Suprapubic skin (tissue), 4 donors: ENCODE results near the gene PREP. TPM values are rescaled to one million over a fixed set of nuclear protein-coding genes. Genes with fewer than 3 reads are reported as not detected.

Source experiments
- DNase-seq, 2 donors: peaks; one replicate each; pipeline ENCODE4 v3.0.0-alpha.2; 2019; ENCODE audit warnings: low spot score in 2 of 2
- H3K27ac ChIP-seq: fragments of 200-600 bp; sonication (generic); one replicate; pipeline ENCODE4 v1.5.1; 2019
- H3K27me3 ChIP-seq: fragments of 200-600 bp; sonication (generic); one replicate; pipeline ENCODE4 v1.5.1; 2019
- H3K36me3 ChIP-seq: fragments of 200-600 bp; sonication (generic); one replicate; pipeline ENCODE4 v1.5.1; 2019
- H3K4me1 ChIP-seq: fragments of 200-600 bp; sonication (generic); one replicate; pipeline ENCODE4 v1.5.1; 2019
- H3K4me3 ChIP-seq: fragments of 200-600 bp; sonication (generic); one replicate; pipeline ENCODE4 v1.5.1; 2019; ENCODE audit warnings: mild to moderate bottlenecking
- H3K9me3 ChIP-seq: fragments of 200-600 bp; sonication (generic); one replicate; pipeline ENCODE4 v1.5.1; 2019
- EP300 ChIP-seq: sonication (generic); formaldehyde crosslinking; IDR thresholded peaks from one replicate; pipeline ENCODE4 v1.6.1; 2017; ENCODE audit warnings: antibody characterized with exemption
- POLR2A ChIP-seq, 2 donors: fragments of 450-650 bp; IDR thresholded peaks; one replicate each; pipeline ENCODE4 v1.6.1; 2017; ENCODE audit warnings: antibody characterized with exemption in 2 of 2, mild to moderate bottlenecking in 2 of 2, moderate library complexity in 2 of 2
- POLR2AphosphoS5 ChIP-seq, 3 donors: sonication (generic); formaldehyde crosslinking; IDR thresholded peaks; one replicate each; pipeline ENCODE4 v1.6.1; 2017; ENCODE audit warnings: antibody characterized with exemption in 3 of 3
- WGBS: methylation state at CpG from one replicate; pipeline ENCODE4 v1.1.5; 2018; 5-methylcytosine and 5-hydroxymethylcytosine counted together
- total RNA-seq, 4 donors: library from RNA; depleted of rRNA; stranded (reverse); fragments of >200 nt; gene quantifications; one replicate each; pipeline ENCODE4 v1.1.0, GENCODE V29; 2016
- TF ChIP-seq, protein P1 (sequence below), 2 donors: fragments of 200-600 bp in 1 of 2; fragments of 450-650 bp in 1 of 2; sonication (generic) in 1 of 2; IDR thresholded peaks; one replicate each; pipeline ENCODE4 v1.5.1; 2016 to 2019; ENCODE audit warnings: antibody characterized with exemption in 2 of 2, mild to moderate bottlenecking in 1 of 2, moderate library complexity in 1 of 2

The PREP gene
- total RNA-seq, 4 donors from 2014 or later: 22.1 to 36.0 (median 30.3) TPM

DNA sequence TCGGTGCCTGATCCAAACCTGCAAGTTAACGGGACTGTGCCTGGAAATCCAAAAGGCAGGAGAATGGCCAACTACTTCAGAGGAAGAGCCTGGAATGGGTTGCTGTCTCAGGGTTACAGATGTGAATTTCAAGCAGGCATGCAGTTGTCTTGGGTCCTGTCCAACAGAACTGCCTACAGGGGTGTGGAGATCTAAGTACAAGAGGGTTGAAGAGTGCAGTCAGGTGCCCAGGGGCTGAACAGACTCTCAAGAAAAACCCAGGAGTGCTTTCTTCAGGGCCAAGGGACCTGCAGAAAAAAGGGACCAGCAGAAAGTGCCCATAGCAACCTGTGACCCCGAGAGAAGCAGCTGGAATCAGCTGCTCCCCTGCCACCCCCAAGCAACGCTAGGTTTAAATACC lies 71.0 kb downstream of the PREP start:
- no peaks in the 10 kb centered on the region for H3K9me3 ChIP-seq
- H3K36me3 ChIP-seq: peaks cover 29% of the 10 kb centered on the region
- no peaks in the 10 kb centered on the region for H3K27me3 ChIP-seq
- no peak overlapping the region for H3K27ac ChIP-seq
- peaks cover under 1% of the 10 kb centered on the region for H3K4me1 ChIP-seq
- 88% methylated on average over 4 of the region's 4 CpGs for WGBS
- no peak overlapping the region for H3K4me3 ChIP-seq
- DNase-seq: no peak
- no peak for TF ChIP-seq POLR2AphosphoS5 (IDR thresholded peaks at IDR 0.05)
- TF ChIP-seq, protein P1, sequence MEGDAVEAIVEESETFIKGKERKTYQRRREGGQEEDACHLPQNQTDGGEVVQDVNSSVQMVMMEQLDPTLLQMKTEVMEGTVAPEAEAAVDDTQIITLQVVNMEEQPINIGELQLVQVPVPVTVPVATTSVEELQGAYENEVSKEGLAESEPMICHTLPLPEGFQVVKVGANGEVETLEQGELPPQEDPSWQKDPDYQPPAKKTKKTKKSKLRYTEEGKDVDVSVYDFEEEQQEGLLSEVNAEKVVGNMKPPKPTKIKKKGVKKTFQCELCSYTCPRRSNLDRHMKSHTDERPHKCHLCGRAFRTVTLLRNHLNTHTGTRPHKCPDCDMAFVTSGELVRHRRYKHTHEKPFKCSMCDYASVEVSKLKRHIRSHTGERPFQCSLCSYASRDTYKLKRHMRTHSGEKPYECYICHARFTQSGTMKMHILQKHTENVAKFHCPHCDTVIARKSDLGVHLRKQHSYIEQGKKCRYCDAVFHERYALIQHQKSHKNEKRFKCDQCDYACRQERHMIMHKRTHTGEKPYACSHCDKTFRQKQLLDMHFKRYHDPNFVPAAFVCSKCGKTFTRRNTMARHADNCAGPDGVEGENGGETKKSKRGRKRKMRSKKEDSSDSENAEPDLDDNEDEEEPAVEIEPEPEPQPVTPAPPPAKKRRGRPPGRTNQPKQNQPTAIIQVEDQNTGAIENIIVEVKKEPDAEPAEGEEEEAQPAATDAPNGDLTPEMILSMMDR (IDR thresholded peaks at IDR 0.05): no peak
- no peak for TF ChIP-seq POLR2A (IDR thresholded peaks at IDR 0.05)
- TF ChIP-seq EP300: no peak

DNA sequence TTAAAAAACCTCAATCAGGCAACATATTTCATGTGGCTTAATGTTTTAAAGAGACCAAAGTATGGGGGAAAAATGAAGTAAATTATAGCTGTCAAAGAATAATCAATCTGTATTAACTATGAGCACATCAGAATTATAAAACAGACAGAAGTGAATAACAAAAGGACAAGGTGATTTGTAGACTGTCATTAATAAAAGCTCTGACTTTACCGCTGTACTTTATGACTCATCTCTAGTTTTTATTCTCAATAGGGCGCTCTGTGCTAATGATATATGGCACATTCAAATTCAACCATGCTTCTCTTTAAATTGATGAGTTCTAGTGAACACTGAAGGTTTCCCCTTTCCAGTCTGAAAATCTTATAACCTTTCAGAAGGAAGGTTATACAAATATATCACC lies 72.0 kb downstream of the PREP start:
- TF ChIP-seq, protein P1 (IDR thresholded peaks at IDR 0.05): no peak
- no peak for TF ChIP-seq POLR2A (IDR thresholded peaks at IDR 0.05)
- no peak for TF ChIP-seq POLR2AphosphoS5 (IDR thresholded peaks at IDR 0.05)
- no peak for TF ChIP-seq EP300
- 92% methylated on average over 2 of the region's 2 CpGs for WGBS

DNA sequence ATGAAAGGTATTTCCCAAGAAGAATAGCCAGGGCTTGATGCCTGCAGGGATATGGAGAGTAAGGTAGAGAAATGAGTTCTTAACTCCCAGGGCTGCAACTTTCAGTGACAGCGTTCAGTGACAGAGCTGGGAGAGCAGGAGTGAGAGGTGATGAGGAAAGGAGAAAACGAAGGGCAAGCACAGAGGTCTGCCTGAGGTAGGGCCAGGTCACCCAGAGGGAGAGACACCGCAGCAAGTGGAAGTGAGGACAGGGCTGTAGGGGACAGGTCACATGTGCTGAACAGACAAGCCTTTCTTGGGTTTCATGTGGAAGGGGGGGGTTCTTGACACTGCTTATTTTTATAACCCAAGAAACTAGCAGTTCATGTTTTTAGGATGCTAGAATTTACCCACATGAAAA lies 72.5 kb downstream of the PREP start:
- Histone ChIP-seq H3K9me3 (no peaks in the 10 kb centered on the region), H3K27ac (no peak overlapping the region), H3K27me3 (no peaks in the 10 kb centered on the region), H3K4me1 (peaks cover 8% of the 10 kb centered on the region), H3K36me3 (peaks cover 26% of the 10 kb centered on the region), H3K4me3 (no peak overlapping the region)
- TF ChIP-seq POLR2AphosphoS5 (IDR thresholded peaks at IDR 0.05) (no peak), EP300 (no peak), POLR2A (IDR thresholded peaks at IDR 0.05) (no peak)
- TF ChIP-seq, protein P1 (IDR thresholded peaks at IDR 0.05): no peak
- DNase-seq: no peak
- whole genome bisulfite sequencing: 88% methylated on average over 3 of the region's 3 CpGs

More for the DNA sequence above, 72.0 kb downstream of the PREP start:
- Histone ChIP-seq H3K27ac (no peak overlapping the region), H3K4me3 (no peak overlapping the region), H3K9me3 (no peaks in the 10 kb centered on the region), H3K27me3 (no peaks in the 10 kb centered on the region), H3K36me3 (peaks cover 30% of the 10 kb centered on the region), H3K4me1 (peaks cover 8% of the 10 kb centered on the region)
- DNase-seq: no peak

DNA sequence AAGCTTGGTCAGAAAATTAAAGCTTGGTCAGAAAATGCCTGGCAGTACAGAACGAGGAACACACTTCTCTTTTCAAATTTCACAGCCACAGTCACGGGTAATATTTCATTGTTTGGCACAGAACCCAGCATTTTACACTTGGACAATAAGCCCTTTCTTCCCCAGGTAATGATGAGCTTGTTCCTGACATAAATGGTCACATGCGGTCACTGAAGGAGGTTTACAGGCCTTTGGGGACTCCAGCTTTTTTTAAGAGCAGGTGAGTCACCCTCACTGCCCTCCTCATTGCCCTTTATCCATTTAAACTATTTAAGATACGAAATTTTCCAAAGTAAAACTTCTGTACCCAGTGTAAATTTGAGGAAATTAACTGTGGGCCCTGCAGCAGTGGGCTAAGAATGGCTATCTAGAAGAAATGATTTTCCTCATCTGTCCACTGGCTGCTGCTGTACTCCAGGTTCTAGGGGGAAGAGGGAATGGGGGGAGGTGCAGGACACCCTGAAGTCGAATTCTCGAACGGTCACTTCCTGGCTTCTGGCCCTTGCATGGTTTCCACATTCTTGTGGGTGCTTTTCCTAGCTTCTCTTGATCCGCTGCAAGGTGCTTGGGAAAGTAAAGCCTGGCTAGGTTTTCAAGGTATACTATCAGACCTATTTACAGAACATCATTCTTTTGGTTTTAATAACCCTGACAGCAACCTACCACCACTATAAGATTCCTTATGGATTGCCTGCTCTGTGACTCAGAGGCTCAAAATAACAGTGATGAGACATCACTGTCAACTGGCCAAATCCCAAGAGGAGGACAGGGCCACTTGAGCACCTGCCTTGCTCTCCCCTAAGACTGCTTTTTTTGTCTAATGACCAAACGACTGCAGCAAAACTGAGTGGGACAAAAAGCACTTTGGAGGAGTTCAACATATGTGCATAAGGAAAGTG lies 75.8 kb downstream of the PREP start:
- Histone ChIP-seq H3K36me3 (peaks cover 45% of the 10 kb centered on the region), H3K9me3 (no peaks in the 10 kb centered on the region), H3K4me1 (peaks cover 8% of the 10 kb centered on the region), H3K4me3 (no peak overlapping the region), H3K27ac (peak overlapping the region; percentile 57), H3K27me3 (no peaks in the 10 kb centered on the region)
- DNase-seq: no peak
- WGBS: 68% methylated on average over 9 of the region's 9 CpGs
- no peak for TF ChIP-seq POLR2AphosphoS5 (IDR thresholded peaks at IDR 0.05)
- TF ChIP-seq, protein P1 (IDR thresholded peaks at IDR 0.05): no peak
- no peak for TF ChIP-seq POLR2A (IDR thresholded peaks at IDR 0.05)
- no peak for TF ChIP-seq EP300

DNA sequence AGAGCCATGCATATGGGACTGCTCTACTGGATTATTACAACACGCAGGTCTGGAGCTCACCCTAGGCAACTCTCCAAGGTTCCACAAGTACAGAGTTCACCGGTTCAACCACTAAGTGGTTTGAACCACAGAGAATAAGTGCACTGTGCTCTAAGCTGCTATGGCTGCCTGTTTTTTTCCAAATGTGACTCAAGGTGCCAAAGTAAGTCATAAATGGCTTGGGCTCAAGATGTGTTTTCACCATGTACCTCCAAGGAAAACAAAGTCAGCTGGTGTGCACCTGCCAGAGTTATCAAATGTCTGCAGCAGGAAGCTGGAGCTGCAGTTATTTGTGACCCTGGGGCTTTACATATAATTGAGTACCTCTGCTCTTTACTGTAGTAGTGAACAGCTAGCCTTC lies 76.7 kb downstream of the PREP start:
- Histone ChIP-seq H3K27ac (peak overlapping the region; percentile 57), H3K9me3 (no peaks in the 10 kb centered on the region), H3K27me3 (no peaks in the 10 kb centered on the region), H3K4me1 (peaks cover 8% of the 10 kb centered on the region), H3K4me3 (no peak overlapping the region), H3K36me3 (peaks cover 50% of the 10 kb centered on the region)
- DNase-seq: no peak
- no peak for TF ChIP-seq POLR2A (IDR thresholded peaks at IDR 0.05)
- WGBS: 46% methylated on average over 2 of the region's 2 CpGs
